Peyer's patch (tissue), 4 donors: ENCODE results near the gene SLC36A1.

Experiments used
- CTCF ChIP-seq, 6 experiments: fragments of 450-650 bp in 4 of 6; fragments of 200-600 bp in 2 of 6; sonication (generic) in 1 of 6; IDR thresholded peaks; one replicate each; pipeline ENCODE4 v1.5.1; 2017 to 2019; ENCODE audit warnings: antibody characterized with exemption in 6 of 6, mild to moderate bottlenecking in 3 of 6, moderate library complexity in 1 of 6
- POLR2A ChIP-seq, 2 donors: fragments of 450-650 bp; IDR thresholded peaks; one replicate each; pipeline ENCODE4 v1.5.1; 2017; ENCODE audit warnings: antibody characterized with exemption in 2 of 2, mild to moderate bottlenecking in 2 of 2, moderate library complexity in 2 of 2

- TF ChIP-seq CTCF (IDR thresholded peaks at IDR 0.05) (no peak), POLR2A (IDR thresholded peaks at IDR 0.05) (no peak)
Measured at GRCh38 chr5:151465476-151465875, 18.1 kb downstream of the SLC36A1 start.
